ENCODE data around the gene ATP13A4.

ATP13A4 gene

GRCh38 chr3:193452338-193452737 lies 102.4 kb downstream of the ATP13A4 start:
- TF ChIP-seq CTCF (conservative IDR thresholded peaks at IDR 0.05; ENCODE audit: low read length) = peak; percentile 26
- H3K4me3 ChIP-seq (ENCODE audit: low read length) = no peak overlapping the region
- DNase-seq (ENCODE audit: low read depth) = no peak

DNA sequence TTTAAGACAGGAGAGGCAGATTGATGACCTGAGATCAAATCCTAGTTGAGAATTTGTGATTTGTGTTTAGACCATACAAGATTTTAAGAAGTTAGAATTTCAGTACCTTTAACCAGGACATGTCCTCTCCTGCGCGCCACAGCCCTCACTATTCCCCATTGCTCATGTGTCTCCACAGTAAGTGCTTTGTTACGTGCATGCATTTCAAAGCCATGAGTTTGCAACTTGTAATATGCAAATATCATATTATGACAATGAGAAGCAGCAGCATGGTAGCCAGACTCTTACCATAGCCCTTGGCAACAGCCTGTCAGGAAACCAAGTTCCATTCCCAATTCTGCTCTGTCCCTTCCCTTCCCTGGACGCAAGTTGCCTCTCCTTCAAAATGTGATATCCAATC lies 102.8 kb downstream of the ATP13A4 start:
- no peak for TF ChIP-seq CTCF (conservative IDR thresholded peaks at IDR 0.05; ENCODE audit: low read length)
- no peak for DNase-seq (ENCODE audit: low read depth)
- no peak overlapping the region for H3K4me3 ChIP-seq (ENCODE audit: low read length)

- H3K4me3 ChIP-seq (ENCODE audit: low read length) = no peak overlapping the region
- DNase-seq (ENCODE audit: low read depth) = no peak
- TF ChIP-seq CTCF (conservative IDR thresholded peaks at IDR 0.05; ENCODE audit: low read length) = no peak
These were observed 107.6 kb downstream of the ATP13A4 start for GRCh38 chr3:193446965-193447602.

- TF ChIP-seq CTCF (conservative IDR thresholded peaks at IDR 0.05; ENCODE audit: low read length) = no peak
- H3K4me3 ChIP-seq (ENCODE audit: low read length) = no peak overlapping the region
- no peak for DNase-seq (ENCODE audit: low read depth)
These were observed 115.3 kb downstream of the ATP13A4 start for GRCh38 chr3:193439423-193439822.

DNA sequence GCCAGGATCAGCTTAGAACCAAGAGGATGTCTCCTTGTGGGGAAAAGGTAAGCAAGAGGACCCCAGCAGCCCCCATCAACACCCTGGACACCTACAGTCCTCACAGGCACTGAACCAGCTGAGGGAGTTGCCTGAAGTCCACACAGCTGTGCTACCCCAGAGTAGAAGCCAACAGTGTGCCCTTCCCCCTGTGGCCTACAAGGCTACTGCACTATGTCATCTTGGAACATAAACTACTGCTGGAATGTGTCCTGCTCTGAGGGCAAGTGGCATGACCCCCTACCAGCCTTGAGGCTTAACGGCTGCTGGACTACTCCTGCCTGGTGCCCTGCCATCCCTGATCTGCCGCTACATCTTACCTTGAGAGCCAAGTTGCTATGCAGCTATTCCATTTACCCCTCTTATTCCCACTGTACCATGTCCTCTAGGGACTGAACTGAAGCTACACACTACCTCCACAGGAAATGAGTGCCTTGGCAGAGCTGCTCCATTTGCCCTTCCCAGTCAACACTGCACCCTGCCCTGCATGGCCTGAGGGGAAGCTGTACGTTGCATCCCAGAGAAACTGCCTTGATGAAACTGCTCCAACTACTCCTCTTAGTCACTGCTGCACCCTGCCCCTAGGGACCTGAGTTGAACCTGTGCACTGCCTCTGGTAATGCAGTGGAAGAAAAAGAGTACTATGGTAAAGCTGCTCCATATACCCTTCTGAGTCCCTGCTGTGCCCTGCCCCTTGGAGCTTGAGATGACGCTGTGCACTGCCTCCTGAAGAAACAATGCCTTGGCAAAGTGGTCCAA lies 135.9 kb downstream of the ATP13A4 start:
- H3K4me3 ChIP-seq (ENCODE audit: low read length) = no peak overlapping the region
- no peak for TF ChIP-seq CTCF (conservative IDR thresholded peaks at IDR 0.05; ENCODE audit: low read length)
- DNase-seq (ENCODE audit: low read depth) = no peak

- TF ChIP-seq CTCF (conservative IDR thresholded peaks at IDR 0.05; ENCODE audit: low read length) = no peak
- no peak for DNase-seq (ENCODE audit: low read depth)
- H3K4me3 ChIP-seq (ENCODE audit: low read length) = no peak overlapping the region
These were observed 138.1 kb downstream of the ATP13A4 start for GRCh38 chr3:193416629-193417028.

- no peak overlapping the region for H3K4me3 ChIP-seq (ENCODE audit: low read length)
- no peak for TF ChIP-seq CTCF (conservative IDR thresholded peaks at IDR 0.05; ENCODE audit: low read length)
These were observed 147.0 kb downstream of the ATP13A4 start for GRCh38 chr3:193407688-193408087.

More at GRCh38 chr3:193407688-193408087, 147.0 kb downstream of the ATP13A4 start:
- DNase-seq (ENCODE audit: low read depth) = no peak

Measured in AG10803 (cell line).